GM19025 (cell line): ENCODE data around the gene SPATA17.

Experiments used
- ATAC-seq: cut with Tn5 transposase; IDR thresholded peaks from one replicate; pipeline ENCODE4 v1.9.1; 2021; ENCODE audit warnings: mild to moderate bottlenecking, low read depth, moderate library complexity; ENCODE audit not compliant: unreplicated experiment

The SPATA17 gene

GRCh38 chr1:217907504-217907903, 276.4 kb downstream of the SPATA17 start:
- no peak for ATAC-seq

- ATAC-seq, result no peak
These were observed 279.1 kb downstream of the SPATA17 start for GRCh38 chr1:217910203-217910602.

GRCh38 chr1:217910791-217911320, 279.7 kb downstream of the SPATA17 start:
- ATAC-seq, result no peak

- no peak for ATAC-seq
These were observed 280.8 kb downstream of the SPATA17 start for GRCh38 chr1:217911908-217912307.

- ATAC-seq, result no peak
These were observed 286.2 kb downstream of the SPATA17 start for GRCh38 chr1:217917281-217917887.

GRCh38 chr1:217919683-217920388, 288.7 kb downstream of the SPATA17 start:
- ATAC-seq, result no peak
